ENCODE data around the gene UST.

DNA sequence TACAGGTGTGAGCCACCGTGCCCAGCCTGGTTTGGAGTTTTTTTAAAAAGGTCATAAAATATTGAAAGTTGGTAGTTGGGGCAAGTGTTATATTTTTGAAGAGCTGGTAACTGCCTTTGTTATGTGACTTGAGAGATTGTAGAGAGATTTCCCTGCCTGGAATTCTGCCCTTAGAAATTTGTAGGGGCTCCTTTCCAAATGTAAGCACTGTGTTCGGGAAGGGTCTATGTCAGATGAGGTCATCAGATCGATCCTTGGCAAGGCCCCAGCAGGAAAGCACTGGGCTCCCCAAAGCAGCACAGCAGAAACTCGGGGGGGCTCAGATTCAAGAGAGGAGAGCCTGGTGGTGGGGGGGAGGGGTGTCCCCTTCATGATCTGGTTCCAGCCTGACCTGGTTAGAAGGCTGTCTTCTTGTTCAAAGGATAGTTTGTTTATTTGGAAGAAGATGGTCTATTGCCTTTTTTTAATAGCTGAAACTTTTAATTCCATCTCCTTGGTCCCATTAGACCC is 220.2 kb downstream of the UST start:
- no peak for TF ChIP-seq EZH2 (IDR thresholded peaks at IDR 0.05; ENCODE audit: borderline replicate concordance, low read length)
- TF ChIP-seq, protein P1, sequence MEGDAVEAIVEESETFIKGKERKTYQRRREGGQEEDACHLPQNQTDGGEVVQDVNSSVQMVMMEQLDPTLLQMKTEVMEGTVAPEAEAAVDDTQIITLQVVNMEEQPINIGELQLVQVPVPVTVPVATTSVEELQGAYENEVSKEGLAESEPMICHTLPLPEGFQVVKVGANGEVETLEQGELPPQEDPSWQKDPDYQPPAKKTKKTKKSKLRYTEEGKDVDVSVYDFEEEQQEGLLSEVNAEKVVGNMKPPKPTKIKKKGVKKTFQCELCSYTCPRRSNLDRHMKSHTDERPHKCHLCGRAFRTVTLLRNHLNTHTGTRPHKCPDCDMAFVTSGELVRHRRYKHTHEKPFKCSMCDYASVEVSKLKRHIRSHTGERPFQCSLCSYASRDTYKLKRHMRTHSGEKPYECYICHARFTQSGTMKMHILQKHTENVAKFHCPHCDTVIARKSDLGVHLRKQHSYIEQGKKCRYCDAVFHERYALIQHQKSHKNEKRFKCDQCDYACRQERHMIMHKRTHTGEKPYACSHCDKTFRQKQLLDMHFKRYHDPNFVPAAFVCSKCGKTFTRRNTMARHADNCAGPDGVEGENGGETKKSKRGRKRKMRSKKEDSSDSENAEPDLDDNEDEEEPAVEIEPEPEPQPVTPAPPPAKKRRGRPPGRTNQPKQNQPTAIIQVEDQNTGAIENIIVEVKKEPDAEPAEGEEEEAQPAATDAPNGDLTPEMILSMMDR (conservative IDR thresholded peaks at IDR 0.05 in 1 of 2, IDR thresholded peaks at IDR 0.05 in 1 of 2; ENCODE audit: extremely low read depth in 1 of 2, insufficient read depth in 1 of 2, low read depth in 1 of 2, low read length in 2 of 2) = no peak

Data from mammary epithelial cell (primary cell).